Esophagus squamous epithelium (tissue), 4 donors: ENCODE results near the gene ST3GAL3.

Experiments used
- POLR2A ChIP-seq, 4 donors: fragments of 450-650 bp; IDR thresholded peaks; one replicate each; pipeline ENCODE4 v1.6.1; 2017; ENCODE audit warnings: antibody characterized with exemption in 4 of 4, mild to moderate bottlenecking in 4 of 4, moderate library complexity in 3 of 4
- TF ChIP-seq, protein P1 (sequence below), 6 experiments: fragments of 450-650 bp in 4 of 6; fragments of 200-600 bp in 2 of 6; sonication (generic) in 2 of 6; IDR thresholded peaks; one replicate each; pipeline ENCODE4 v1.5.1; 2016 to 2019; ENCODE audit warnings: antibody characterized with exemption in 6 of 6, mild to moderate bottlenecking in 4 of 6, moderate library complexity in 4 of 6

DNA sequence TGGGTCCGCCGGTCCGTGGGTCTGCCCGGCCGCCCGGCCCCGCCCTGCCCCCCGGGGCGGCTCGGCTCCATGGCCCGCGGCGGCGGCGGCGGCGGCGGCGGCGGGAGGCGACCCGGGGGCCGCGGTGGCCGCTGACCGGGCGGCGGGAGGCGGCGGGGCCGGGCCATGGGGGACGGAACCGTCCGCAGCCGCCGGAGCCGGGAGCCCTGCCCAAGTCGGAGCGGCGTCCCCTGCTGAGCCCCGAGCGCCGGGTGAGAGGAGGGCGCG lies 271.9 kb downstream of the ST3GAL3 start:
- TF ChIP-seq, protein P1, sequence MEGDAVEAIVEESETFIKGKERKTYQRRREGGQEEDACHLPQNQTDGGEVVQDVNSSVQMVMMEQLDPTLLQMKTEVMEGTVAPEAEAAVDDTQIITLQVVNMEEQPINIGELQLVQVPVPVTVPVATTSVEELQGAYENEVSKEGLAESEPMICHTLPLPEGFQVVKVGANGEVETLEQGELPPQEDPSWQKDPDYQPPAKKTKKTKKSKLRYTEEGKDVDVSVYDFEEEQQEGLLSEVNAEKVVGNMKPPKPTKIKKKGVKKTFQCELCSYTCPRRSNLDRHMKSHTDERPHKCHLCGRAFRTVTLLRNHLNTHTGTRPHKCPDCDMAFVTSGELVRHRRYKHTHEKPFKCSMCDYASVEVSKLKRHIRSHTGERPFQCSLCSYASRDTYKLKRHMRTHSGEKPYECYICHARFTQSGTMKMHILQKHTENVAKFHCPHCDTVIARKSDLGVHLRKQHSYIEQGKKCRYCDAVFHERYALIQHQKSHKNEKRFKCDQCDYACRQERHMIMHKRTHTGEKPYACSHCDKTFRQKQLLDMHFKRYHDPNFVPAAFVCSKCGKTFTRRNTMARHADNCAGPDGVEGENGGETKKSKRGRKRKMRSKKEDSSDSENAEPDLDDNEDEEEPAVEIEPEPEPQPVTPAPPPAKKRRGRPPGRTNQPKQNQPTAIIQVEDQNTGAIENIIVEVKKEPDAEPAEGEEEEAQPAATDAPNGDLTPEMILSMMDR (IDR thresholded peaks at IDR 0.05), result no peak
- TF ChIP-seq POLR2A (IDR thresholded peaks at IDR 0.05), result no peak
